Endothelial cell of umbilical vein (primary cell): ENCODE data around the gene EFHC2. TPM values are rescaled to one million over a fixed set of nuclear protein-coding genes. Genes with fewer than 3 reads are reported as not detected.

Experiments
- BruUV-seq: library from RNA; stranded (reverse); fragments of 400-500 nt; replicated peaks from 2 replicates; lab custom pipeline; 2021; lab: Mats Ljungman, UMichigan
- CTCF ChIA-PET: fragments of 300-600, 350-600 bp; sonication (Branson Sonifier 250); formaldehyde crosslinking; loops from one replicate; lab custom pipeline; 2021; ENCODE audit warnings: antibody characterized with exemption, inconsistent platforms; lab: Charles Lee
- POLR2A ChIA-PET: fragments of 300-600, 350-600 bp; sonication (Branson Sonifier 250); formaldehyde crosslinking; loops from one replicate; lab custom pipeline; 2021; ENCODE audit warnings: antibody characterized with exemption, inconsistent platforms; lab: Charles Lee
- DNase-seq: peaks from one replicate; pipeline ENCODE4 v3.0.0-alpha.2; 2011; ENCODE audit warnings: low read depth, low spot score
- FAIRE-seq: peaks from 2 replicates; lab custom pipeline; 2011; peaks lifted over from hg19 to GRCh38; lab: Jason Lieb, UNC
- H2AFZ ChIP-seq: 2 replicates; pipeline ENCODE4 v1.6.0; 2012; ENCODE audit warnings: low read depth, low read length, control low read depth, inconsistent platforms
- H3K27ac ChIP-seq: 2 replicates; pipeline ENCODE4 v1.5.1; 2011; ENCODE audit warnings: low read depth, mild to moderate bottlenecking, control low read depth, low read length, moderate library complexity; ENCODE audit not compliant: insufficient read depth
- H3K27me3 ChIP-seq, 2 experiments: 2 replicates each; pipeline versions ENCODE4 v1.6.0 to v1.6.1; 2011; ENCODE audit warnings: low read length in 2 of 2, mixed read lengths in 1 of 2; ENCODE audit not compliant: control insufficient read depth in 2 of 2, insufficient read depth in 2 of 2
- H3K36me3 ChIP-seq, 2 experiments: 2 replicates in 1 of 2; 3 replicates in 1 of 2; pipeline ENCODE4 v1.5.1; 2011; ENCODE audit warnings: low read length in 2 of 2, mild to moderate bottlenecking in 1 of 2, moderate library complexity in 1 of 2; ENCODE audit not compliant: control insufficient read depth in 2 of 2, insufficient read depth in 2 of 2; ENCODE audit errors: extremely low read depth in 1 of 2
- H3K4me1 ChIP-seq: 3 replicates; pipeline ENCODE4 v1.5.1; 2011; ENCODE audit warnings: mild to moderate bottlenecking, low read length; ENCODE audit not compliant: control insufficient read depth, insufficient read depth; ENCODE audit errors: extremely low read depth
- H3K4me2 ChIP-seq: 2 replicates; pipeline ENCODE4 v1.6.1; 2011; ENCODE audit warnings: low read length, control low read depth, mixed read lengths; ENCODE audit not compliant: insufficient read depth
- H3K4me3 ChIP-seq, 3 experiments: fragments of 200-600 bp in 1 of 3; sonication (generic), shearing (Covaris generic) in 1 of 3; replicated peaks in 1 of 3; 2 replicates each; pipeline ENCODE4 v1.5.1; 2011 to 2016; ENCODE audit warnings: control low read depth in 3 of 3, low read length in 3 of 3, mild to moderate bottlenecking in 2 of 3, inconsistent platforms in 1 of 3, low read depth in 1 of 3, moderate library complexity in 1 of 3; ENCODE audit not compliant: insufficient read depth in 1 of 3
- H3K79me2 ChIP-seq: 2 replicates; pipeline ENCODE4 v1.6.0; 2012; ENCODE audit warnings: low read length, inconsistent platforms; ENCODE audit not compliant: control insufficient read depth, insufficient read depth
- H3K9ac ChIP-seq: replicated peaks from 2 replicates; pipeline ENCODE3; 2011; ENCODE audit warnings: low read length, control low read depth; ENCODE audit not compliant: insufficient read depth; ENCODE audit errors: extremely low read depth
- H3K9me1 ChIP-seq: replicated peaks from 3 replicates; pipeline ENCODE4 v1.6.0; 2011; ENCODE audit warnings: mild to moderate bottlenecking, low read length; ENCODE audit not compliant: control insufficient read depth, insufficient read depth; ENCODE audit errors: extremely low read depth
- H3K9me3 ChIP-seq: replicated peaks from 2 replicates; pipeline ENCODE4 v1.5.1; 2012; ENCODE audit warnings: low read length, inconsistent platforms; ENCODE audit not compliant: control insufficient read depth, insufficient read depth
- H4K20me1 ChIP-seq: replicated peaks from 2 replicates; pipeline ENCODE3; 2011; ENCODE audit warnings: mild to moderate bottlenecking, low read length; ENCODE audit not compliant: control insufficient read depth, insufficient read depth; ENCODE audit errors: extremely low read depth
- CTCF ChIP-seq, 2 donors: IDR thresholded peaks; 1 replicate in 1 of 2; 2 replicates in 1 of 2; pipeline ENCODE4 v1.5.1; 2011; ENCODE audit warnings: low read length in 2 of 2, mild to moderate bottlenecking in 2 of 2, moderate library complexity in 2 of 2, control low read depth in 1 of 2, inconsistent platforms in 1 of 2, low read depth in 1 of 2; ENCODE audit not compliant: insufficient read depth in 1 of 2; ENCODE audit errors: extremely low read depth in 1 of 2
- EZH2 ChIP-seq: IDR thresholded peaks from 2 replicates; pipeline ENCODE4 v1.6.1; 2012; ENCODE audit warnings: borderline replicate concordance, low read depth, mild to moderate bottlenecking, moderate library complexity, low read length, inconsistent platforms; ENCODE audit not compliant: severe bottlenecking
- FOS ChIP-seq: IDR thresholded peaks from 2 replicates; pipeline ENCODE4 v1.6.1; 2011; ENCODE audit warnings: mild to moderate bottlenecking, low read length, moderate library complexity, borderline replicate concordance; ENCODE audit not compliant: insufficient read depth
- GATA2 ChIP-seq: IDR thresholded peaks from 2 replicates; pipeline ENCODE4 v1.7.0; 2011; ENCODE audit warnings: low read depth, mild to moderate bottlenecking, moderate library complexity, mixed read lengths, low read length; ENCODE audit not compliant: insufficient read length, insufficient read depth
- JUN ChIP-seq: IDR thresholded peaks from 2 replicates; pipeline ENCODE4 v1.6.1; 2011; ENCODE audit warnings: borderline replicate concordance, low read depth; ENCODE audit not compliant: insufficient read length, insufficient read depth
- MAX ChIP-seq: IDR thresholded peaks from 2 replicates; pipeline ENCODE4 v1.6.1; 2011; ENCODE audit not compliant: insufficient read depth, insufficient read length
- MYC ChIP-seq: IDR thresholded peaks from one replicate; pipeline ENCODE4 v1.6.1; 2011; ENCODE audit warnings: mild to moderate bottlenecking, low read depth, low read length
- POLR2A ChIP-seq: IDR thresholded peaks from 2 replicates; pipeline ENCODE4 v1.6.1; 2012; ENCODE audit warnings: low read depth, mild to moderate bottlenecking, control low read depth, low read length
- POLR2AphosphoS5 ChIP-seq: IDR thresholded peaks from 2 replicates; pipeline ENCODE4 v1.6.1; 2012; ENCODE audit warnings: low read depth, mild to moderate bottlenecking, control low read depth, low read length, moderate library complexity; ENCODE audit not compliant: insufficient read depth
- dilution Hi-C: fragments of 300-500 bp; cut with MboI; formaldehyde crosslinking; loops from one replicate; pipeline ENCODE4 v1.15.0; 2019; ENCODE audit warnings: low sequenced_read_pairs; ENCODE audit not compliant: extremely low pct_ligation_motif_present
- intact Hi-C: fragments of 100-400 bp; cut with micrococcal nuclease; formaldehyde crosslinking; loops from one replicate; pipeline ENCODE4 v1.10.0; 2022
- polyA plus RNA-seq, 4 experiments: library from polyadenylated mRNA; depleted of rRNA in 3 of 4; stranded (reverse) in 3 of 4; unstranded in 1 of 4; fragments of >200 nt; gene quantifications; 2 replicates each; pipeline versions ENCODE4 v1.2.1 to v1.2.3, GENCODE V29; 2011 to 2012; ENCODE audit warnings: missing spikeins in 1 of 4
- total RNA-seq: library from RNA; stranded (reverse); gene quantifications from 2 replicates; pipeline ENCODE4 v1.2.3, GENCODE V29; 2021

Gene EFHC2
- total and polyA plus RNA-seq, 2 donors (not counting 3 experiments of a cell fraction or from before 2014, with no cell fraction given) = not detected

GRCh38 chrX:44173219-44173618 lies 170.3 kb downstream of the EFHC2 start:
- POLR2A ChIA-PET = no interaction called here
- dilution Hi-C loops (no loop called here), intact Hi-C loops (no loop called here)
- Histone ChIP-seq H3K9me1 (no peaks in the 10 kb centered on the region), H3K9ac (no peak overlapping the region), H4K20me1 (no peaks in the 10 kb centered on the region), H3K79me2 (no peaks in the 10 kb centered on the region), H3K4me3 (no peak overlapping the region), H3K9me3 (no peaks in the 10 kb centered on the region), H3K4me1 (no peaks in the 10 kb centered on the region), H3K27ac (no peak overlapping the region), H3K4me2 (no peak overlapping the region), H2AFZ (no peak overlapping the region), H3K27me3 (no peaks in the 10 kb centered on the region), H3K36me3 (no peaks in the 10 kb centered on the region)
- DNase-seq = no peak
- TF ChIP-seq EZH2 = no peak
- no peak for TF ChIP-seq POLR2A
- no peak for TF ChIP-seq MAX
- TF ChIP-seq GATA2 = no peak
- TF ChIP-seq JUN = no peak
- TF ChIP-seq CTCF (IDR thresholded peaks at IDR 0.05; ENCODE audit: extremely low read depth in 1 of 2, insufficient read depth in 1 of 2, low read depth in 1 of 2, low read length in 2 of 2) = no peak
- no peak for TF ChIP-seq FOS
- no peak for TF ChIP-seq POLR2AphosphoS5
- no peak for TF ChIP-seq MYC
- no TSS peak for BruUV-seq
- FAIRE-seq = no peak
- CTCF ChIA-PET = no interaction called here
